Breast epithelium (tissue), 4 donors: ENCODE data around the gene GPR63. TPM values are rescaled to one million over a fixed set of nuclear protein-coding genes. Genes with fewer than 3 reads are reported as not detected.
"Not testable (repeated sequence)": the region's sequence is repeated elsewhere in the genome, so short reads cannot be mapped to it uniquely, and the experiment has no call there.

ENCODE experiments used
- DNase-seq, 2 donors: peaks; one replicate each; pipeline ENCODE4 v3.0.0-alpha.2; 2019; ENCODE audit warnings: low spot score in 2 of 2
- H3K27ac ChIP-seq, 2 donors: fragments of 200-600 bp; sonication (generic) in 1 of 2; one replicate each; pipeline ENCODE4 v1.5.1; 2016 to 2019; ENCODE audit warnings: mild to moderate bottlenecking in 1 of 2
- H3K27me3 ChIP-seq, 2 donors: fragments of 200-600 bp; sonication (generic) in 1 of 2; one replicate each; pipeline versions ENCODE4 v1.5.1 to v1.6.0; 2017 to 2019; ENCODE audit warnings: control low read depth in 1 of 2, mild to moderate bottlenecking in 1 of 2
- H3K36me3 ChIP-seq: fragments of 200-600 bp; one replicate; pipeline ENCODE4 v1.5.1; 2019
- H3K4me1 ChIP-seq, 2 donors: fragments of 200-600 bp; sonication (generic); one replicate each; pipeline ENCODE4 v1.5.1; 2016 to 2019; ENCODE audit warnings: control low read depth in 1 of 2
- H3K4me3 ChIP-seq, 3 donors: fragments of 200-600 bp; sonication (generic); 1 replicate in 2 of 3; 2 replicates in 1 of 3; pipeline ENCODE4 v1.5.1; 2016 to 2019; ENCODE audit warnings: mild to moderate bottlenecking in 3 of 3, moderate library complexity in 2 of 3
- H3K9me3 ChIP-seq, 2 donors: fragments of 200-600 bp; sonication (generic) in 1 of 2; one replicate each; pipeline ENCODE4 v1.5.1; 2016 to 2019; ENCODE audit warnings: control low read depth in 1 of 2
- POLR2A ChIP-seq: fragments of 450-650 bp; IDR thresholded peaks from one replicate; pipeline ENCODE4 v1.6.1; 2016; ENCODE audit warnings: antibody characterized with exemption, mild to moderate bottlenecking, moderate library complexity
- POLR2AphosphoS5 ChIP-seq, 3 donors: sonication (generic); formaldehyde crosslinking; IDR thresholded peaks; one replicate each; pipeline ENCODE4 v1.6.1; 2017; ENCODE audit warnings: antibody characterized with exemption in 3 of 3
- intact Hi-C: fragments of 100-400 bp; cut with DNase I; formaldehyde crosslinking; loops from one replicate; pipeline ENCODE4 v1.15.1; 2023; ENCODE audit warnings: low total_unique reads
- total RNA-seq, 3 donors: library from RNA; depleted of rRNA; stranded (reverse); fragments of >200 nt; gene quantifications; one replicate each; pipeline ENCODE4 v1.1.0, GENCODE V29; 2016
- TF ChIP-seq, protein P1 (sequence below), 3 donors: fragments of 450-650 bp; IDR thresholded peaks; one replicate each; pipeline ENCODE4 v1.5.1; 2016 to 2017; ENCODE audit warnings: antibody characterized with exemption in 3 of 3, mild to moderate bottlenecking in 3 of 3, moderate library complexity in 3 of 3

GPR63 gene, protein sequence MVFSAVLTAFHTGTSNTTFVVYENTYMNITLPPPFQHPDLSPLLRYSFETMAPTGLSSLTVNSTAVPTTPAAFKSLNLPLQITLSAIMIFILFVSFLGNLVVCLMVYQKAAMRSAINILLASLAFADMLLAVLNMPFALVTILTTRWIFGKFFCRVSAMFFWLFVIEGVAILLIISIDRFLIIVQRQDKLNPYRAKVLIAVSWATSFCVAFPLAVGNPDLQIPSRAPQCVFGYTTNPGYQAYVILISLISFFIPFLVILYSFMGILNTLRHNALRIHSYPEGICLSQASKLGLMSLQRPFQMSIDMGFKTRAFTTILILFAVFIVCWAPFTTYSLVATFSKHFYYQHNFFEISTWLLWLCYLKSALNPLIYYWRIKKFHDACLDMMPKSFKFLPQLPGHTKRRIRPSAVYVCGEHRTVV
- 1 to 10 TPM in 1 of 3 donors, under 1 TPM in 2; 0.16 to 1.0 (median 0.98) TPM for total RNA-seq

GRCh38 chr6:96837081-96837971 is at the start of gene GPR63:
Gene GPR63 (minus strand): TSS chr6:96837477. CDS start chr6:96799731, 37,746 bp downstream.
- peak within 1 kb of the TSS in 1 of 2 donors; percentile 53 for H3K27ac ChIP-seq
- H3K4me1 ChIP-seq, result peaks cover 0 to 5% of the 10 kb centered on the region in 2 donors
- intact Hi-C loops, result no loop called here
- H3K27me3 ChIP-seq, result no peaks in the 10 kb centered on the region
- TF ChIP-seq, protein P1, sequence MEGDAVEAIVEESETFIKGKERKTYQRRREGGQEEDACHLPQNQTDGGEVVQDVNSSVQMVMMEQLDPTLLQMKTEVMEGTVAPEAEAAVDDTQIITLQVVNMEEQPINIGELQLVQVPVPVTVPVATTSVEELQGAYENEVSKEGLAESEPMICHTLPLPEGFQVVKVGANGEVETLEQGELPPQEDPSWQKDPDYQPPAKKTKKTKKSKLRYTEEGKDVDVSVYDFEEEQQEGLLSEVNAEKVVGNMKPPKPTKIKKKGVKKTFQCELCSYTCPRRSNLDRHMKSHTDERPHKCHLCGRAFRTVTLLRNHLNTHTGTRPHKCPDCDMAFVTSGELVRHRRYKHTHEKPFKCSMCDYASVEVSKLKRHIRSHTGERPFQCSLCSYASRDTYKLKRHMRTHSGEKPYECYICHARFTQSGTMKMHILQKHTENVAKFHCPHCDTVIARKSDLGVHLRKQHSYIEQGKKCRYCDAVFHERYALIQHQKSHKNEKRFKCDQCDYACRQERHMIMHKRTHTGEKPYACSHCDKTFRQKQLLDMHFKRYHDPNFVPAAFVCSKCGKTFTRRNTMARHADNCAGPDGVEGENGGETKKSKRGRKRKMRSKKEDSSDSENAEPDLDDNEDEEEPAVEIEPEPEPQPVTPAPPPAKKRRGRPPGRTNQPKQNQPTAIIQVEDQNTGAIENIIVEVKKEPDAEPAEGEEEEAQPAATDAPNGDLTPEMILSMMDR (IDR thresholded peaks at IDR 0.05), result no peak
- TF ChIP-seq POLR2A (no peak), POLR2AphosphoS5 (IDR thresholded peaks at IDR 0.05) (no peak)
- peak within 1 kb of the TSS; percentile 62 to 90 (median 70) for H3K4me3 ChIP-seq
- H3K36me3 ChIP-seq, result no peaks in the 10 kb centered on the region
- H3K9me3 ChIP-seq, result no peaks in the 10 kb centered on the region
- DNase-seq, result peak; percentile 26 to 52

DNA sequence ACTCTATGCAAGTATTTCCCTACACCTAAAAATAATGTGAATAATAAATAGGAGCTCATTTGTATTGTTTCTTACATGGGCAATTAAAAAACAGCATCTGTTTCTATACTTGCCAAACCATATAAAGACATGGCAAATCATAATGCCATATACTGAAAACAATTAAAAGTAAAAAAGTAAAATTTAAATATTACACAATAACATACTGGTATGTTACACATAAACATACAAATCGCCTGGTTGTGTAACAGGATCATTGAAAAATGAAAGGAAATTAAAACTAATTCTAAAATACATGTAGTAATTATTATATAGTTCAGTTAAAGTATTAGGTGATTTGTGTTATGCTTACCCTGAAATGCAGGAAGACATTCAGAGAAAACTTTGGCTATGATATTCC is 49.2 kb upstream of the GPR63 start:
- Histone ChIP-seq H3K36me3 (no peaks in the 10 kb centered on the region), H3K27me3 (no peaks in the 10 kb centered on the region), H3K4me3 (no peak overlapping the region), H3K27ac (no peak overlapping the region), H3K4me1 (no peaks in the 10 kb centered on the region), H3K9me3 (no peaks in the 10 kb centered on the region)
- TF ChIP-seq POLR2A (no peak), POLR2AphosphoS5 (IDR thresholded peaks at IDR 0.05) (no peak)
- TF ChIP-seq, protein P1 (IDR thresholded peaks at IDR 0.05), result no peak
- no peak for DNase-seq
- intact Hi-C loops, result no loop called here

DNA sequence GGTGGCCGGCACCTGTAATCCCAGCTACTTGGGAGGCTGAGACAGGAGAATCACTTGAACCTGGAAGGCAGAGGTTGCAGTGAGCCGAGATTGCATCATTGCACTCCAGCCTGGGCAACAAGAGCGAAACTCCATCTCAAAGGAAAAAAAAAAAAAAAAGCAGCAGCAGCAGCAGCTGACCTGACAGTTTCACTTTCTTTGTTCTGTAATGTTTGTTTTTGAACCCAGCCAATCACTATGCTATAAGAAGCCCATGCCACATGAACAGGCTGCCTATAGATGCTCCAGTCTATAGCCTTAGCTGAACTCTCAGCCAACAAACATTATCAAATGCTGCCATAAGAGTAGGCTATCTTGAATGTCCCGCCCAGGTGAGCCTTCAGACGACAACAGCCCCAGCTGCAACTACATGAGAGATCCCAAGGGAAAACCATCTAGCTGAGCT is 47.9 kb upstream of the GPR63 start:
- DNase-seq, result not testable (repeated sequence)

GRCh38 chr6:96878143-96878542 is 40.9 kb upstream of the GPR63 start:
- H3K27ac ChIP-seq, result no peak overlapping the region
- no peak overlapping the region for H3K4me3 ChIP-seq
- no peaks in the 10 kb centered on the region for H3K4me1 ChIP-seq
- no peak for TF ChIP-seq POLR2A
- TF ChIP-seq, protein P1 (IDR thresholded peaks at IDR 0.05), result no peak
- TF ChIP-seq POLR2AphosphoS5 (IDR thresholded peaks at IDR 0.05), result no peak
- H3K27me3 ChIP-seq, result no peaks in the 10 kb centered on the region
- H3K36me3 ChIP-seq, result no peaks in the 10 kb centered on the region
- H3K9me3 ChIP-seq, result no peaks in the 10 kb centered on the region
- DNase-seq, result no peak
- intact Hi-C loops, result no loop called here

More for the DNA sequence above, 47.9 kb upstream of the GPR63 start:
- H3K4me1 ChIP-seq, H3K27me3 ChIP-seq, intact Hi-C loops, H3K4me3 ChIP-seq, H3K36me3 ChIP-seq, H3K27ac ChIP-seq, H3K9me3 ChIP-seq: not testable (repeated sequence)

GRCh38 chr6:96876886-96877545 is 39.7 kb upstream of the GPR63 start:
- no peak overlapping the region for H3K27ac ChIP-seq
- TF ChIP-seq POLR2AphosphoS5 (IDR thresholded peaks at IDR 0.05) (no peak), POLR2A (no peak)
- TF ChIP-seq, protein P1 (IDR thresholded peaks at IDR 0.05), result no peak
- no peaks in the 10 kb centered on the region for H3K4me1 ChIP-seq
- DNase-seq, result no peak
- no peaks in the 10 kb centered on the region for H3K36me3 ChIP-seq
- H3K27me3 ChIP-seq, result no peaks in the 10 kb centered on the region
- H3K9me3 ChIP-seq, result no peaks in the 10 kb centered on the region
- intact Hi-C loops, result no loop called here
- no peak overlapping the region for H3K4me3 ChIP-seq
